Measurements from ENCODE around the gene BFSP1. TPM values are rescaled to one million over a fixed set of nuclear protein-coding genes. Genes with fewer than 3 reads are reported as not detected.

BFSP1 gene
- total RNA-seq, 1 donor from 2014 or later: 9.6 TPM

GRCh38 chr20:17499041-17499440 lies 32.1 kb downstream of the BFSP1 start:
- peaks cover 16% of the 10 kb centered on the region for H3K4me1 Mint-ChIP-seq (ENCODE audit: low read depth)
- DNase-seq (ENCODE audit: low spot score): no peak
- H3K27ac Mint-ChIP-seq (ENCODE audit: unreplicated experiment): peak overlapping the region; percentile 18
- H3K9me3 Mint-ChIP-seq (ENCODE audit: low read depth): no peaks in the 10 kb centered on the region
- TF ChIP-seq CTCF (IDR thresholded peaks at IDR 0.05): no peak
- no peak overlapping the region for H3K4me3 Mint-ChIP-seq (ENCODE audit: unreplicated experiment)
- H3K27me3 Mint-ChIP-seq (ENCODE audit: low read depth): no peaks in the 10 kb centered on the region
- peaks cover 8% of the 10 kb centered on the region for H3K36me3 Mint-ChIP-seq (ENCODE audit: low read depth)

- Mint-ChIP-seq H3K4me1 (ENCODE audit: low read depth) (peaks cover 16% of the 10 kb centered on the region), H3K4me3 (ENCODE audit: unreplicated experiment) (no peak overlapping the region), H3K36me3 (ENCODE audit: low read depth) (peaks cover 9% of the 10 kb centered on the region), H3K9me3 (ENCODE audit: low read depth) (no peaks in the 10 kb centered on the region), H3K27ac (ENCODE audit: unreplicated experiment) (peak overlapping the region; percentile 18), H3K27me3 (ENCODE audit: low read depth) (no peaks in the 10 kb centered on the region)
- DNase-seq (ENCODE audit: low spot score): no peak
- TF ChIP-seq CTCF (IDR thresholded peaks at IDR 0.05): no peak
Measured at GRCh38 chr20:17498641-17499040, 32.5 kb downstream of the BFSP1 start.

- no peak for DNase-seq (ENCODE audit: low spot score)
- H3K27ac Mint-ChIP-seq (ENCODE audit: unreplicated experiment): peak overlapping the region; percentile 71
- peak overlapping the region; percentile 51 for H3K4me3 Mint-ChIP-seq (ENCODE audit: unreplicated experiment)
- peaks cover 3% of the 10 kb centered on the region for H3K9me3 Mint-ChIP-seq (ENCODE audit: low read depth)
- H3K36me3 Mint-ChIP-seq (ENCODE audit: low read depth): peaks cover 12% of the 10 kb centered on the region
- no peaks in the 10 kb centered on the region for H3K27me3 Mint-ChIP-seq (ENCODE audit: low read depth)
- no peak for TF ChIP-seq CTCF (IDR thresholded peaks at IDR 0.05)
- peaks cover 16% of the 10 kb centered on the region for H3K4me1 Mint-ChIP-seq (ENCODE audit: low read depth)
Measured at GRCh38 chr20:17497821-17498580, 33.2 kb downstream of the BFSP1 start.

GRCh38 chr20:17495826-17496225 lies 35.4 kb downstream of the BFSP1 start:
- Mint-ChIP-seq H3K4me1 (ENCODE audit: low read depth) (peaks cover 16% of the 10 kb centered on the region), H3K36me3 (ENCODE audit: low read depth) (peaks cover 12% of the 10 kb centered on the region), H3K27me3 (ENCODE audit: low read depth) (no peaks in the 10 kb centered on the region), H3K9me3 (ENCODE audit: low read depth) (peaks cover 3% of the 10 kb centered on the region), H3K27ac (ENCODE audit: unreplicated experiment) (no peak overlapping the region), H3K4me3 (ENCODE audit: unreplicated experiment) (no peak overlapping the region)
- no peak for DNase-seq (ENCODE audit: low spot score)
- TF ChIP-seq CTCF (IDR thresholded peaks at IDR 0.05): no peak

GRCh38 chr20:17494201-17494600 lies 37.0 kb downstream of the BFSP1 start:
- Mint-ChIP-seq H3K9me3 (ENCODE audit: low read depth) (peaks cover 3% of the 10 kb centered on the region), H3K36me3 (ENCODE audit: low read depth) (peaks cover 12% of the 10 kb centered on the region), H3K4me1 (ENCODE audit: low read depth) (peaks cover 16% of the 10 kb centered on the region), H3K27ac (ENCODE audit: unreplicated experiment) (no peak overlapping the region), H3K4me3 (ENCODE audit: unreplicated experiment) (no peak overlapping the region), H3K27me3 (ENCODE audit: low read depth) (peaks cover 1% of the 10 kb centered on the region)
- DNase-seq (ENCODE audit: low spot score): no peak
- no peak for TF ChIP-seq CTCF (IDR thresholded peaks at IDR 0.05)
